Trophoblast cell (in vitro differentiated cells and primary cell): Measurements from ENCODE around the gene PDE8A.
"Not testable (repeated sequence)": the region's sequence is repeated elsewhere in the genome, so short reads cannot be mapped to it uniquely, and the experiment has no call there.

Source experiments
- DNase-seq, 2 donors: peaks; one replicate each; pipeline ENCODE4 v3.0.0-alpha.2; 2016
- H2AFZ ChIP-seq: 2 replicates; pipeline ENCODE4 v1.6.1; 2013; ENCODE audit warnings: low read length, moderate library complexity, mild to moderate bottlenecking; ENCODE audit not compliant: insufficient read depth, poor library complexity
- H2AK5ac ChIP-seq: 2 replicates; pipeline ENCODE4 v1.6.1; 2013; ENCODE audit warnings: mild to moderate bottlenecking, low read length
- H2BK120ac ChIP-seq: 2 replicates; pipeline ENCODE4 v1.6.1; 2013; ENCODE audit warnings: low read length, mild to moderate bottlenecking, moderate library complexity; ENCODE audit not compliant: insufficient read depth, poor library complexity
- H2BK12ac ChIP-seq: 2 replicates; pipeline ENCODE4 v1.6.1; 2013; ENCODE audit warnings: mild to moderate bottlenecking, low read length, moderate library complexity
- H2BK5ac ChIP-seq: 2 replicates; pipeline ENCODE4 v1.6.1; 2013; ENCODE audit warnings: low read length, low read depth, moderate library complexity, mild to moderate bottlenecking; ENCODE audit not compliant: poor library complexity
- H3K14ac ChIP-seq: 2 replicates; pipeline ENCODE4 v1.6.1; 2013; ENCODE audit warnings: mild to moderate bottlenecking, low read length
- H3K18ac ChIP-seq: 2 replicates; pipeline ENCODE4 v1.6.1; 2013; ENCODE audit warnings: mild to moderate bottlenecking, low read length
- H3K23ac ChIP-seq: 2 replicates; pipeline ENCODE4 v1.6.1; 2013; ENCODE audit warnings: low read length
- H3K27ac ChIP-seq: 2 replicates; pipeline ENCODE4 v1.5.1; 2013; ENCODE audit warnings: low read depth, mild to moderate bottlenecking, inconsistent platforms, low read length, moderate library complexity
- H3K27me3 ChIP-seq: 2 replicates; pipeline ENCODE4 v1.6.1; 2013; ENCODE audit warnings: inconsistent platforms, mild to moderate bottlenecking, low read length, moderate library complexity; ENCODE audit not compliant: insufficient read depth
- H3K36me3 ChIP-seq, 2 experiments: 1 replicate in 1 of 2; 2 replicates in 1 of 2; pipeline ENCODE4 v1.6.1; 2013; ENCODE audit warnings: low read length in 2 of 2, mild to moderate bottlenecking in 2 of 2, moderate library complexity in 1 of 2; ENCODE audit not compliant: insufficient read depth in 2 of 2, control insufficient read depth in 1 of 2
- H3K4ac ChIP-seq: 2 replicates; pipeline ENCODE4 v1.6.1; 2013; ENCODE audit warnings: low read depth, mild to moderate bottlenecking, low read length, moderate library complexity
- H3K4me1 ChIP-seq, 2 experiments: 1 replicate in 1 of 2; 2 replicates in 1 of 2; pipeline ENCODE4 v1.6.1; 2013; ENCODE audit warnings: low read length in 2 of 2, mild to moderate bottlenecking in 2 of 2, moderate library complexity in 1 of 2; ENCODE audit not compliant: insufficient read depth in 2 of 2, control insufficient read depth in 1 of 2
- H3K4me2 ChIP-seq: 2 replicates; pipeline ENCODE4 v1.6.1; 2013; ENCODE audit warnings: inconsistent platforms, mild to moderate bottlenecking, low read length, moderate library complexity
- H3K4me3 ChIP-seq: 2 replicates; pipeline ENCODE4 v1.5.1; 2013; ENCODE audit warnings: mild to moderate bottlenecking, low read depth, low read length, inconsistent platforms
- H3K79me1 ChIP-seq: one replicate; pipeline ENCODE4 v1.6.1; 2013; ENCODE audit warnings: low read length
- H3K79me2 ChIP-seq: 2 replicates; pipeline ENCODE4 v1.6.1; 2013; ENCODE audit warnings: low read length, mild to moderate bottlenecking; ENCODE audit not compliant: control insufficient read depth, insufficient read depth, poor library complexity
- H3K9ac ChIP-seq: 2 replicates; pipeline ENCODE4 v1.6.1; 2013; ENCODE audit warnings: mild to moderate bottlenecking, low read length
- H3K9me3 ChIP-seq: 2 replicates; pipeline ENCODE4 v1.6.1; 2013; ENCODE audit warnings: low read depth, mild to moderate bottlenecking, control low read depth, inconsistent platforms, low read length; ENCODE audit not compliant: insufficient read depth
- H4K12ac ChIP-seq: 2 replicates; pipeline ENCODE4 v1.6.1; 2013; ENCODE audit warnings: low read depth, mild to moderate bottlenecking, low read length, moderate library complexity
- H4K8ac ChIP-seq: 2 replicates; pipeline ENCODE4 v1.6.1; 2013; ENCODE audit warnings: low read depth, mild to moderate bottlenecking, low read length, moderate library complexity
- H4K91ac ChIP-seq: one replicate; pipeline ENCODE4 v1.6.1; 2013; ENCODE audit warnings: low read depth, mild to moderate bottlenecking, low read length, moderate library complexity
- WGBS: extraction: QIAGEN DNeasy Blood & Tissue Kit; methylation state at CpG from one replicate; pipeline ENCODE4 v1.1.7; 2013; ENCODE audit warnings: missing lambda C conversion rate; ENCODE audit not compliant: insufficient read length, insufficient coverage; ENCODE audit errors: extremely low coverage; 5-methylcytosine and 5-hydroxymethylcytosine counted together

PDE8A gene

GRCh38 chr15:85011160-85011571, 29.5 kb downstream of the PDE8A start:
- Histone ChIP-seq H4K12ac (no peak overlapping the region), H2BK5ac (no peak overlapping the region), H3K9ac (no peak overlapping the region), H3K27me3 (no peaks in the 10 kb centered on the region), H3K27ac (no peak overlapping the region), H3K23ac (no peak overlapping the region), H2BK12ac (no peak overlapping the region), H2BK120ac (no peak overlapping the region), H3K79me2 (no peaks in the 10 kb centered on the region), H3K4me3 (no peak overlapping the region), H3K4ac (no peak overlapping the region), H2AFZ (no peak overlapping the region), H3K18ac (no peak overlapping the region), H3K79me1 (no peaks in the 10 kb centered on the region), H3K4me1 (peaks cover 4% of the 10 kb centered on the region in 2 experiments), H3K9me3 (no peaks in the 10 kb centered on the region), H2AK5ac (no peak overlapping the region), H3K36me3 (no peaks in the 10 kb centered on the region), H3K14ac (no peak overlapping the region), H4K91ac (no peak overlapping the region), H4K8ac (no peak overlapping the region), H3K4me2 (no peak overlapping the region)
- no peak for DNase-seq
- WGBS: no CpG with 5 or more reads among the region's 3 CpGs

GRCh38 chr15:85011724-85012123, 30.1 kb downstream of the PDE8A start:
- H4K91ac ChIP-seq: not testable (repeated sequence)
- no CpG with 5 or more reads among the region's 2 CpGs for WGBS

GRCh38 chr15:85013785-85014184, 32.1 kb downstream of the PDE8A start:
- Histone ChIP-seq H4K12ac (no peak overlapping the region), H3K23ac (no peak overlapping the region), H3K79me1 (no peaks in the 10 kb centered on the region), H3K4ac (no peak overlapping the region), H3K27me3 (no peaks in the 10 kb centered on the region), H4K8ac (no peak overlapping the region), H2BK12ac (no peak overlapping the region), H2BK120ac (no peak overlapping the region), H3K79me2 (no peaks in the 10 kb centered on the region), H3K14ac (no peak overlapping the region), H3K4me1 (peaks cover 0 to under 1% of the 10 kb centered on the region in 2 experiments), H3K27ac (no peak overlapping the region), H2AFZ (no peak overlapping the region), H3K18ac (no peak overlapping the region), H3K36me3 (no peaks in the 10 kb centered on the region), H3K9ac (no peak overlapping the region), H3K4me3 (no peak overlapping the region), H3K4me2 (no peak overlapping the region), H4K91ac (no peak overlapping the region), H3K9me3 (no peaks in the 10 kb centered on the region), H2BK5ac (no peak overlapping the region), H2AK5ac (no peak overlapping the region)
- WGBS: no CpG with 5 or more reads among the region's 4 CpGs
- DNase-seq: no peak

More at GRCh38 chr15:85011724-85012123, 30.1 kb downstream of the PDE8A start:
- H3K27me3 ChIP-seq, H3K4me1 ChIP-seq, H4K8ac ChIP-seq, H3K27ac ChIP-seq, H3K36me3 ChIP-seq, H3K14ac ChIP-seq, H3K4me3 ChIP-seq, H3K79me1 ChIP-seq, DNase-seq, H3K79me2 ChIP-seq, H2BK120ac ChIP-seq, H4K12ac ChIP-seq, H2AFZ ChIP-seq, H2BK5ac ChIP-seq, H3K18ac ChIP-seq, H3K9ac ChIP-seq, H3K4ac ChIP-seq, H3K23ac ChIP-seq, H3K4me2 ChIP-seq, H2AK5ac ChIP-seq, H2BK12ac ChIP-seq, H3K9me3 ChIP-seq: not testable (repeated sequence)

- Histone ChIP-seq H3K79me1 (no peaks in the 10 kb centered on the region), H3K36me3 (no peaks in the 10 kb centered on the region), H2BK5ac (no peak overlapping the region), H3K14ac (no peak overlapping the region), H4K12ac (no peak overlapping the region), H3K9me3 (no peaks in the 10 kb centered on the region), H3K27ac (no peak overlapping the region), H3K9ac (no peak overlapping the region), H3K23ac (no peak overlapping the region), H2BK12ac (no peak overlapping the region), H2AFZ (no peak overlapping the region), H4K8ac (no peak overlapping the region), H2AK5ac (no peak overlapping the region), H3K18ac (no peak overlapping the region), H3K4me3 (no peak overlapping the region), H3K4me1 (no peaks in the 10 kb centered on the region), H2BK120ac (no peak overlapping the region), H4K91ac (no peak overlapping the region), H3K27me3 (no peaks in the 10 kb centered on the region), H3K79me2 (no peaks in the 10 kb centered on the region), H3K4me2 (no peak overlapping the region), H3K4ac (no peak overlapping the region)
- no CpG with 5 or more reads among the region's 6 CpGs for WGBS
- DNase-seq: no peak
Observed at GRCh38 chr15:85014932-85015331, 33.3 kb downstream of the PDE8A start.
